ENCODE measurements around the gene TPBGL. TPM values are rescaled to one million over a fixed set of nuclear protein-coding genes. Genes with fewer than 3 reads are reported as not detected.

The TPBGL gene
- total and polyA plus RNA-seq, 2 experiments from 2014 or later: 0.08 to 0.21 TPM

GRCh38 chr11:75276186-75276585 lies 35.6 kb downstream of the TPBGL start:
- Mint-ChIP-seq H3K4me3 (no peak overlapping the region), H3K27me3 (ENCODE audit: insufficient read depth, low read depth, poor library complexity) (peaks cover 8% of the 10 kb centered on the region), H3K36me3 (ENCODE audit: low read depth) (peaks cover 77% of the 10 kb centered on the region), H3K27ac (no peak overlapping the region), H3K4me1 (peaks cover 30% of the 10 kb centered on the region), H3K9me3 (no peaks in the 10 kb centered on the region)
- Histone ChIP-seq H4K20me1 (replicated peaks; ENCODE audit: insufficient read depth) (no peaks in the 10 kb centered on the region), H3K36me3 (ENCODE audit: insufficient read depth) (no peaks in the 10 kb centered on the region), H2AFZ (no peak overlapping the region), H3K4me2 (no peak overlapping the region), H3K4me1 (ENCODE audit: insufficient read depth) (peaks cover 5% of the 10 kb centered on the region; the same call in 1 of the 2 replicates), H3K79me2 (replicated peaks; ENCODE audit: insufficient read depth) (no peaks in the 10 kb centered on the region), H3F3A (replicated peaks; ENCODE audit: low read depth) (no peaks in the 10 kb centered on the region), H3K27me3 (ENCODE audit: insufficient read depth) (no peaks in the 10 kb centered on the region), H3K9me2 (ENCODE audit: insufficient read depth) (no peaks in the 10 kb centered on the region), H3K4me3 (no peak overlapping the region), H3K27ac (ENCODE audit: low read depth) (0 out of 2 replicates have a peak overlapping the region, but pooled peaks have one; percentile 10)
- TF ChIP-seq EZH2 (IDR thresholded peaks at IDR 0.05; ENCODE audit: low read depth, unreplicated experiment): no peak
- no peak for TF ChIP-seq CREB1 (CRISPR knock-in tag; IDR thresholded peaks at IDR 0.05; ENCODE audit: low read depth)
- no peak for TF ChIP-seq ETS1 (IDR thresholded peaks at IDR 0.05)
- no peak for TF ChIP-seq REST (IDR thresholded peaks at IDR 0.05; ENCODE audit: unreplicated experiment)
- TF ChIP-seq JUNB (IDR thresholded peaks at IDR 0.05; ENCODE audit: unreplicated experiment): no peak
- TF ChIP-seq ZNF331 (CRISPR knock-in tag; IDR thresholded peaks at IDR 0.05; ENCODE audit: low read depth): no peak
- no peak for TF ChIP-seq ZNF114 (CRISPR knock-in tag; IDR thresholded peaks at IDR 0.05)
- TF ChIP-seq EZH2phosphoT487 (IDR thresholded peaks at IDR 0.05; ENCODE audit: unreplicated experiment): no peak
- TF ChIP-seq CTCF (conservative IDR thresholded peaks at IDR 0.05; ENCODE audit: low read depth in 2 of 2): no peak
- no peak for TF ChIP-seq POLR2AphosphoS5 (IDR thresholded peaks at IDR 0.05; ENCODE audit: low read depth)
- TF ChIP-seq NANOG (IDR thresholded peaks at IDR 0.05; ENCODE audit: borderline replicate concordance): no peak
- no peak for TF ChIP-seq ZNF462 (CRISPR knock-in tag; IDR thresholded peaks at IDR 0.05)
- TF ChIP-seq STAT1 (IDR thresholded peaks at IDR 0.05; ENCODE audit: unreplicated experiment): no peak
- DNase-seq (ENCODE audit: low spot score): no peak
- ATAC-seq: no peak
